22Rv1 (cell line): Measurements from ENCODE around the gene MSMP.

ENCODE experiments used
- ZFX ChIP-seq: fragments of 450-650 bp; IDR thresholded peaks from 2 replicates; pipeline ENCODE4 v1.6.1; 2017; ENCODE audit warnings: antibody characterized with exemption, borderline replicate concordance
- TF ChIP-seq, protein P1 (sequence below): fragments of 450-650 bp; IDR thresholded peaks from 2 replicates; pipeline ENCODE4 v1.5.1; 2017; ENCODE audit warnings: mild to moderate bottlenecking

DNA sequence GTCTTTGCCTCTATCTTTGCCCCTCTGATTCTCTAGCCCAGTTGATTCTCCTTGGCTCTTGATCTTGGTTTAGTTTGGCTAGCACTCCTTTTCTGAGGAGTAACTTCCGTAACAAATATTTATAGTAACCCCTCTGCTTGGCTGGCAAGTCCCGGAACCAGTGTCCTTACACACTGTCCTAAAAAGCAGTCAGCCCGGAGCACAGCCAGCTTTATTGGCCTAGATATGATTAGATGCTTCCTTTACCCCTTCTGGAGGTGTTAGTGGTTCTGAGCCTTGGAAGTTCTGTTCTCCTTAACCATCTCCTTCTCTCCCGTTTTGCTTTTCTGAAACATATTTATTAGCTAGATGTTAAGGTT lies 17.0 kb upstream of the MSMP start:
- TF ChIP-seq, protein P1, sequence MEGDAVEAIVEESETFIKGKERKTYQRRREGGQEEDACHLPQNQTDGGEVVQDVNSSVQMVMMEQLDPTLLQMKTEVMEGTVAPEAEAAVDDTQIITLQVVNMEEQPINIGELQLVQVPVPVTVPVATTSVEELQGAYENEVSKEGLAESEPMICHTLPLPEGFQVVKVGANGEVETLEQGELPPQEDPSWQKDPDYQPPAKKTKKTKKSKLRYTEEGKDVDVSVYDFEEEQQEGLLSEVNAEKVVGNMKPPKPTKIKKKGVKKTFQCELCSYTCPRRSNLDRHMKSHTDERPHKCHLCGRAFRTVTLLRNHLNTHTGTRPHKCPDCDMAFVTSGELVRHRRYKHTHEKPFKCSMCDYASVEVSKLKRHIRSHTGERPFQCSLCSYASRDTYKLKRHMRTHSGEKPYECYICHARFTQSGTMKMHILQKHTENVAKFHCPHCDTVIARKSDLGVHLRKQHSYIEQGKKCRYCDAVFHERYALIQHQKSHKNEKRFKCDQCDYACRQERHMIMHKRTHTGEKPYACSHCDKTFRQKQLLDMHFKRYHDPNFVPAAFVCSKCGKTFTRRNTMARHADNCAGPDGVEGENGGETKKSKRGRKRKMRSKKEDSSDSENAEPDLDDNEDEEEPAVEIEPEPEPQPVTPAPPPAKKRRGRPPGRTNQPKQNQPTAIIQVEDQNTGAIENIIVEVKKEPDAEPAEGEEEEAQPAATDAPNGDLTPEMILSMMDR: no peak
- TF ChIP-seq ZFX: no peak
